ENCODE measurements around the gene RNF114.
"Not testable (repeated sequence)": the region's sequence is repeated elsewhere in the genome, so short reads cannot be mapped to it uniquely, and the experiment has no call there.

RNF114 gene

DNA sequence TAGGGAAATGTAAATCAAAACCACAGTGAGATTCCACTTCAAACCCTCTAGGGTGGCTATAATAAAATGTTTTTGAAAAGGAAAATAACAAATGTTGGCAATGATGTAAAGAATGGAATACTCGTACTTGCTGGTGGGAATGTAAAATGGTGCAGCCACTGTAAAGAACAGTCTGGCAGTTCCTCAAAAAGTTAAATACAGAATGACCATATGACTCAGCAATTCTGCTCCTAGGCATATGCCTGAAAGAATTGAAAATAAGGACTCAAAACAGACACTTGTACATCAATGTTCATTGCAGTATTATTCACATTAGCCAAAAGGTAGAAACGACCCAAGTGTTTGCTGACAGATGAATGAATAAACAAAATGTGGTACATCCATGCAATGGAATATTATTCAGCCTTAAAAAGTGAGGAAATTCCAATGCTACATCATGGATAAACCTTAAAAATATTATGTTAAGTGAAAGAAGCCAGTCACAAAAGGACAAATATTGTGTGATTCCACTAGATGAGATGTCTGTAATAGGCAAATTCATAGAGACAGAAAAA, 10.2 kb upstream of the RNF114 start:
- DNase-seq (ENCODE audit: low read depth in 3 of 3, low spot score in 1 of 3) = no peak

DNA sequence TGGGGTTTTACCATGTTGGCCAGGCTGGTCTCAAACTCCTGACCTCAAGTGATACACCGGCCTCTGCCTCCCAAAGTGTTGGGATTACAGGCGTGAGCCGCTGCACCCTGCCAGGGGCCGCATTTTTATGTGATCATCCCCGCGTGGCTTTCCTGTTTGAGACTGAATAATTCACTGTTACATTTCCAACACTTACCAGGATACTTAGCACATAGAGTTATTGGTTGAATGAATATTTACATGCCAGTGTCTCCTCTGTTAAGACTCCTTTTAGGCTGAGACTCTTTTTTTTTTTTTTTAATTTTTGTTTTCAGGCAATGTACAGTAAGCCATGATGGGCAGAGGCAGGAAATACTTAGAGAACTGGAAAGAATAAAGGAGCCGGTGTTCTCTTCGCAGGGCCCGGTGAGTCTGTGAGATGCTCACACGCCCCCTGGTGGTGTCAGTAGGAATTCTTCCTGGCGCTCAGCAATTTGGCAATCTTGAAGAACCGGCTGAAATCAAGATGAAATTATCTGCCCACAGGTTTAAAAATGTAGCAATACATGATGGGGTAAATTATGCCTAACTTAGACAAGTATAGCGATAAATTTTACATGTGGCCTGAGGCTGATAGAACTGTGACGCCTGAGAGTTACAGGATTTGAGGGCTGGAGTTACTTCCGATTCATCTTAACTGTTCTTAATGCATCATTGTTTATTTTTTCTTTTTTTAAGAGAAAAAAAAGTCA, 7.6 kb upstream of the RNF114 start:
- peak; percentile 43 to 67 (median 60) for DNase-seq (ENCODE audit: low read depth in 3 of 3, low spot score in 1 of 3)

DNA sequence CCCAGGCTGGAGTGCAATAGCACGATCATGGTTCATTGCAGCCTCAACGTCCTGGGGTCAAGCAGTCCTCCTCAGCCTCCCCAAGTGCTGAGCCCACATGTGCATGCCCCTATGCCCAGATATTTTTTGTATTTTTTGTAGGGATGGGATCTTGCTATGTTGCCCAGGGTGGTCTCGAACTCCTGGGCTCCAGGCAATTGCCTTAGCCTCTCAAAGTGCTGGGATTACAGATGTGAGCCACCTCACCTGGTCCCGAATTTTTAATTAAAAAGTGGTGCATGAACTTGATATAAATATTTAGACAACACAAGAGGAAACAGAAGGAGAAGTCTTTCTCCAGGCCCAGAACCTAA, 7.1 kb upstream of the RNF114 start:
- DNase-seq (ENCODE audit: low read depth in 3 of 3, low spot score in 1 of 3) = no peak

DNA sequence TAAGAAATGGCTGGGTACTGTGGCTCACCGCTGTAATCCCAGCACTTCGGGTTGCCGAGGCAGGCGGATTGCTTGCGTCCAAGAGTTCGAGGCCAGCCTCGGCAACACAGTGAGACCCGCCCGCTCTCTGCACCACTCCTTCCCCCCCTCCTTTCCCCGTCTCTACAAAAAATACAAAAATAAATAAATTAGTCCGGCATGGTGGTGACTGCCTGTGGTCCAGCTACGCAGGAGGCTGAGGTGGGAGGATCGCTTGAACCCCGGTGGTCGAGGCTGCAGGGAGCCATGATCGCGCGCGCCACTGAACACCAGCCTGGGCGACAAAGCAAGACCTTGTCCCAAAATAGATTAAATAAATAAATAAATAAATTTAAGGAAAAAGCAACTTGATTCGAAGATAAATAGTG, 448 bp upstream of the RNF114 start:
- DNase-seq (ENCODE audit: low read depth in 3 of 3, low spot score in 1 of 3) = no peak

DNA sequence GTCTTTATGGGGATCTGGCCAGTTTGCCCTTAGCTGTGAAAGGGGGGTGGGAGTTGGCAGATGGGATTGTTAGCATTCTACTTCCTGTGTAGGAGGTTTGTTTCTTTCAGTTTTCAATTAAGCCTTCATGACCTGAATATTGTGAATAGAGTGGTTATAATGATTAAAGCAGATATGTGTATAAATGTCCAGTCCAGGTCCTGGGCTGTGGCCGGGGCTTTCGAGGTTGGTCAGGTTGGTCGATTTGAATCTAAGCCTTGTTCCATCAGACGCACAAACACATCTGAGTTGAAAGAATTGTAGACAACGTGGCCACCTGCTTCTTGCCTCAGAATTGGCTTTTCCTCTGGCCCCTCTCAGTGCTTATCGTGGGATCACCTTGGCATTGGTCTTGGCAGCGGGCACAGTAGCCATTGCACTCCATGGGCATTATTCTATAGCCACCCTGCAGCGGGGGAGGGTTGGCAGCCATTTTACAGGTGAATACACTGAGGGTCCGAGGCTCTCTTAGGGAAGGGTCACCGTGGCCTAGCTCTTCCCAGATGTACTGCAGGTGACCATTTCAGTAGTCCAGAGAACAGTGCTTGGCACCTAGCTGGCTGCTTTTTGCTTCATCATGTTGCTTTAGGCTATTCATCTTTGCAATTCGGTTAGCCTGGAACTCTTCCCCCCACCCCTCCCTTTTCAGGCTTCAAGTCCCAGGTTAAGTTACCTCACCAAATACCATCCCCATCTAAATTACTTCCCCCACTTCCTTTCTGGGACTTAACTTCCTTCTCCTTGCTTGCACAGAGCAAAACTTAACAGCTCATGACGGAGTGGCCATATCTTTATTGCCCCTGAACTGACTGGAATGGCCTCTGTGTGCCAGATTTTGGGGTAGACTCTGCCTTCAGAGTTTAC, 1.1 kb downstream of the RNF114 start:
- no peak for DNase-seq (ENCODE audit: low read depth in 3 of 3, low spot score in 1 of 3)

DNA sequence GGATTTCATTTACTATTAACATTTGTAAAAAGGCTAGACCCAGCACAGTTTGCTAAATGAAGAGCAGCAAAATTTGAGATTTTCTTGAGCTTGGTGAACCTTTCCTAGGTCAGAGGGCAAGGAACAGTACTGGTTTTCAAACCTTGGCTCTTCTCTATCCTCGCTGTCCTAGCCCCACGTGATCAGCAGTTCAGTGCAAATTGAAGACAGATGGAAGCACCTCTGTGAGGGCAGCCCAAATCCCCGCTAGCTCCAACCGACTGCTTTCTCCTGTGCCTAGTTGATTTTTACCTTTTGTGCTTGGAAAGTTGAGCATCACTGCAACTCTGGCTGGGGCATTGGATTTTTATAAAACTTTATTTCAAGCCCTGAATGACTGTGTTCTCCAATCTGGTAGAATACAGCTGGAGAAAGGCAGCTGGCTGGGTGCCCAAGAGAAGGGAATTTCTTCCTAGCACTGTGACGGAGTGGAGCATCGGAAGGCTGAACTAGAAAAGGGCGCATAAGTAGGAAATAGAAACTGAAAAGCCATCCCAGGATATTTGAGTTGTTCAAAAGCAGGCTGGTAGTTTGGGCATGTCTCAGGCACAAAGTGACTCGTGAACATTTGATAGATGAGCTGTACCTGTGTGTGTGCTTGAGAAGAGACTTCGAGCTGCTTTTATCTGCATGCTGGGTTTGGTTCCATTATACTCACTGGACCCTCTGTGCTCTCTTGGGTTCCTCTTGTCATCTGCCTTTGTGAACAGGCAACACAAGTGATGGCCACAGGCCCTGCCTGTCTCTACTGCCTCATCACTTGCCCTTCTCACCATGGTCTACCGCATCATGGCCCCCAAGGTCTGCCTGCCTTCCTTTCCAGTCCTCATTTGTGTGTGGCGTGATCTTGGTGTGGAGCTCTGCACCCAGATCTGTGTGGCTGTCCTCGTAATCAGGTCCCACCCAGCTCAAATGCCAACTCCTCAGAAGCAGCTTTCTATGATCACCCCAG, 2.3 kb downstream of the RNF114 start:
- no peak for DNase-seq (ENCODE audit: low read depth in 3 of 3, low spot score in 1 of 3)

DNA sequence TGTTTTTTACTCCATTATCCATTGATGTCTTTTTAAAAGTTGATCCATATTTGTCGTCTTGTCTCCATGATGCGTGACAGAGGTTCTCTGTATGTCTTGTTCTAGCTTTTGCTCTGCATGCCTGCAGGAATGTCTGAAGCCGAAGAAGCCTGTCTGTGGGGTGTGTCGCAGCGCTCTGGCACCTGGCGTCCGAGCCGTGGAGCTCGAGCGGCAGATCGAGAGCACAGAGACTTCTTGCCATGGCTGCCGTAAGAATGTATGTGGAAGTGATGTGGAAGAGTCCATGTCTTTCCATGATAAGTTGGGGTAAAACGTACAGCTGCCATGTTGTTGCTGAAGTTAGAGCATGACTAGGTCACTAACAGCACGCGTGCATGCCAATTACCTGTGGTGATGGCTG, 5.3 kb downstream of the RNF114 start:
- DNase-seq (ENCODE audit: low read depth in 3 of 3, low spot score in 1 of 3) = no peak

DNA sequence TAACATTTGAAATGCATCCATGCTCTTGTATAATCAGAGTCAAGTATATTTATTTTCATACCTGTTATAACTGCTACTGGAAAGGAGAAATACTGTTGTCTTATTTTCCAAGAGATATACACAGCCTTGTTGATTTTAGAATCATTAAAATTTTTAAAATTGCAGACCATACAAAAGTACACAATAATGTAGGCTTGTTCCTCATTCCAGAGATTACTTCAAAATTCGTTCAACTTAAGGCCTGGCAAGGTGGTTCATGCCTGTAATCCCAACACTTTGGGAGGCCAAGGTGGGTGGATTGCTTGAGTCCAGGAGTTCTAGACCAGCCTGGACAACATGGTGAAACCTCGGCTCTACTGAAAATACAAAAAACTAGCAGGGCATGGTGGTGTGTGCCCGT, 6.1 kb downstream of the RNF114 start:
- DNase-seq (ENCODE audit: low read depth in 3 of 3, low spot score in 1 of 3) = no peak

DNA sequence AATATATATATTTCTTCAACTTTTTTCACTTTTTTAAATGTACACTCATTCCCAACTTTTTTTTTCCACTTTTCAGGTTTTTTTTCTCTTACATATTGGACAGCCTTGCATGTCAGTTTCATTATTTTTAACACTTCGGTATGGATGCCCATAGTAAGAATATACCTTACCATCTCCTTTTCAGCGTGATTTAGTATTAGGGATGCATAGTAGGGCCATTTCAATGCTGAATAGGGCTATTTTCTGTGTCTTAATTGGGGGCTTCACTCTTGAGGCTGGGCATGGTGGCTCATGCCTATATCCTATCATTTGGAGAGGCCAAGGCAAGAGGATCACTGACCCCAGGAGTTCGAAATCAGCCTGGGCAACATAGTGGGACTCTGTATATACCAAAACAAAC, 6.7 kb downstream of the RNF114 start:
- DNase-seq (ENCODE audit: low read depth in 3 of 3, low spot score in 1 of 3) = no peak

DNA sequence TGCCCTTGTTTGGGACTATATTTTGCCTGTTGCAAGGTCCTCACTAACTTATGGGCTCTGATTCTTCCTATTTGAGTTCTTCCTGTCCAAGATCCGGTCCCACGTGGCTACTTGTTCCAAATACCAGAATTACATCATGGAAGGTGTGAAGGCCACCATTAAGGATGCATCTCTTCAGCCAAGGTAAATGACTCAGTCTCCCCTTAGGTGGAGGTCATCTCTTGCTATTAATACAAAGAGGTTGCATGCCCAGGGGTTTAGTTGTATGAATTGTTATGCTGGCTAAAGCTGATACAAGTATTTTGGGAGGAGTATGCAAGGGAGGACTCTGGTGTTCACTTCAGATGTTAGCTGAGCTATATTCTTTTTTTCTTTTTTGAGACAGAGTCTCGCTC, 9.1 kb downstream of the RNF114 start:
- DNase-seq (ENCODE audit: low read depth in 3 of 3, low spot score in 1 of 3) = no peak

DNA sequence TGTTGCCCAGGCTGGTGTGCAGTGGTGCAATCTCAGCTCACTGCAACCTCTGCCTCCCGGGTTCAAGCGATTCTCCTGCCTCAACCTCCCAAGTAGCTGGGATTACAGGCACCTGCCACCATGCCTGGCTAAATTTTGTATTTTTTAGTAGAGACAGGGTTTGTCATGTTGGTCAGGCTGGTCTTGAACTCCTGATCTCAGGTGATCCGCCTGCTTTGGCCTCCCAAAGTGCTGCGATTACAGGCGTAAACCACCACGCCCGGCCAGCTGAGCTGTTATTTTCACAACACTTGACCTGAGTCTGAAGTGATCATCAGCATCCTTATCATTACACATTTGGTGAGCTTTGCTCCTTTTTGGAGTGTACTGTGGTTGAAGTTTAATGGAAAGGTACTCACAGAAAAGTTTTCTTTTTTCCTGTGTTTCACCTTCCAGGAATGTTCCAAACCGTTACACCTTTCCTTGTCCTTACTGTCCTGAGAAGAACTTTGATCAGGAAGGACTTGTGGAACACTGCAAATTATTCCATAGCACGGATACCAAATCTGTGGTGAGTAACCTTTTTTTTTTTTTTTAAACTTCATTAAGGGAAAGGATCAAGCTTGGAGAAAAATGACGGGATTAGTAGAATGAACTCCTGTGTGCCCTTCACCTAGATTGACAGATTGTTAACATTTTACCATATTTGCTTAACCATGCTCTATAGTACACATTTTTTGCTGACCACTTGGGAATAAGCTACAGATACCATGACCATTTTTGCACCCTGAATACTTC, 9.7 kb downstream of the RNF114 start:
- no peak for DNase-seq (ENCODE audit: low read depth in 3 of 3, low spot score in 1 of 3)

DNA sequence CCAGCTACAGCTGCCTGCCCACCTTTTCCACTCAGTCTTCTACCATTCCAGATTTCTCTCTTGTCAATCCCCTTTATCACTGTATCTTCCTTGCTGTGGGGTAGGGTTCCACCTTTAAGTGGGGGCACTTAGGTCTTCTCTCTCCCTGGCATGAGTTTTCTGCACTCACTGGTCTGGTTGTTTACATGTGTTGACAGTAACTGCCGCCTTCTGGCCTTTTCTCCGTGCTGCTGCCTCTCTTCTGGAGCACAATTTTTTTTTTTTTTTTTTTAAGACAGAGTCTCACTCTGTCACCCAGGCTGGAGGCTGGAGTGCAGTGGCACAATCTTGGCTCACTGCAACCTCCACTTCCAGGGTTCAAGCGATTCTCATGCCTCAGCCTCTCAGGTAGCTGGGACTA, 12.0 kb downstream of the RNF114 start:
- DNase-seq (ENCODE audit: low read depth in 3 of 3, low spot score in 1 of 3) = no peak

DNA sequence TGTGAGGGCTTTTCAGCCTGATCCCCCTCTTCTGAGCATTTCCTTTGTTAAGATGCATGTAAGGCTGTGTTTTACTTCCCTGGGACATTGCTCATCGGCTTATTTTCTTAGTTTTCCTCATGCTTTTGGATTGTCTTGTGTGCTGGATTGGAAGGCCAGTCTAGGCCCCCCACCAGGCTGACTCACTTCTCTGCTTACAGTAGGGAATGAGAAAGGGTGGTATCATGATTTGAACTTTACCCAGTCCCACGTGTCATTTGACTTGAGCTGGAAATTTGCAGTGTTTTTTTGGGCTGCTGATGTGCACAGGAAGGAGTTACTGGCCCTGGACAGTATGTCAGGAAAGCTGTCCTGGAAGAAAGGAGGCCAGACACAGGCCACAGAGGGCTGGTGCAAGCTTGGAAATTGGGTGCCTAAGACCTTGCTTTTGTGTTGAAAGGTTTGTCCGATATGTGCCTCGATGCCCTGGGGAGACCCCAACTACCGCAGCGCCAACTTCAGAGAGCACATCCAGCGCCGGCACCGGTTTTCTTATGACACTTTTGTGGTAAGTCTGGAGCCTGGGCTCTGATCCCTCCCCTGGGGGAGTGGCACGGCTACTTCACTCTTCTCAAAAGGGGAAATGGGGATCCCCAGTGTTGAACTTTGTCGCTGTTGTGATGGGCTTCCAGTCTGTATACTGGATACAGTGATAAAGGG, 12.8 kb downstream of the RNF114 start:
- DNase-seq (ENCODE audit: low read depth in 3 of 3, low spot score in 1 of 3) = no peak

DNA sequence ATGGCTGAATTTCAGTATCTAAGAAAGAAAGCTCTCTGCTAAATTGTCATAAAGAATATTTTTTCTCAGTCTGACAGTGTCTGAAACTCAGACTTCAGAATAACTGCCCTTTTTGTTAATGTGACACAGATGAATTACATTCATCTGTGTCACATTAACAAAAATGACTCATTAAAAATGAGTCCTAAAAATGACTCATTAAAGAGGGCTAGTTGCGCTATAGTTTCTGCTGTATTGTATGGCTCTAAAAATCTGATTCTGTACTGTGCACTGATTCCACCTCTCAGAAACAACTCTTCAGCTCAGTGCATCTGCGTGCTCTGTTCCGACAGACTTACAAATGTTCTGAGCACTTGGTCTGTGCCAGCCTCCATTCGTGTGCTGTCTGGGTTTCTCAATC, 15.0 kb downstream of the RNF114 start:
- DNase-seq (ENCODE audit: low read depth in 3 of 3, low spot score in 1 of 3) = no peak

DNA sequence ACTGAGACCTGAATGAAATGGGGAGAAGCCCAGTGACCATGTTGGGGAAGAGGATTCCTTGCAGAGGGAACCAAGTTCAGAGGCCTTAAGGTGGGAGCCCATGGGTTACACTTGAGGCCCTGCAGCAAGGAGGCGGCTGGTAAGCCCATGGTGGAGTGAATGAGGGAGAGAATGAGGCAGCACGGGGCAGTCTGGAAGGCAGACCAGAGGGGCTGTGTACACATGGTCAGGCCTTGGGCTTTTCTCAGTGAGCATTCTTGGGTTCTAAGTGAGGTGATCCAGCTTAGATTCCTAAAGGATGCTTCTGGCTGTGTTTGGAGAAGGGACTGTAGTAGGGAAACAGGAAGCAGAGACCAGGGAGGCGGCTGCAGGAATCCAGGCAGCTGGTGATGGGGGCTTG, 19.0 kb downstream of the RNF114 start:
- no peak for DNase-seq (ENCODE audit: low read depth in 3 of 3, low spot score in 1 of 3)

DNA sequence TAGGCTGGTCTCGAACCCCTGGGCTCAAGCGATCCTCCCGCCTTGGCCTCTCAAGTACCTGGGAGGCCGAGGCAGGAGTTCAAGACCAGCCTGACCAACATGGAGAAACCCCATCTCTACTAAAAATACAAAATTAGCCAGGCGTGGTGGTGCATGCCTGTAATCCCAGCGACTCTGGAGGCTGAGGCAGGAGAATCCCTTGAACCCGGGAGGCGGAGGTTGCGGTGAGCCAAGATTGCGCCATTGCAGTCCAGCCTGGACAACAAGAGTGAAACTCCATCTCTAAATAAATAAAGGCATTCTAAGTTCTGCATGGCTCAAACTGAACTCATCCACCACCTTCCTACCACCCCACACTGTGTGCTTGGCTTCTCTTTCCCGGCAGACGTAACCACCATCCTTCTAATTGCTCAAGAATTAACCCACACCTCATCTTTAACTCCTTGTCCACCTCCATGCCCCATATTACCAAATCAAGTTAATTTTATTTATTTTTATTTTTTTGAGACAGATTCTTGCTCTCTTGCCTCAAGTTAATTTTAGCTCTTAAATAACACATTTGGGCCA, 19.7 kb downstream of the RNF114 start:
- DNase-seq (ENCODE audit: low read depth in 3 of 3, low spot score in 1 of 3) = not testable (repeated sequence)

DNA sequence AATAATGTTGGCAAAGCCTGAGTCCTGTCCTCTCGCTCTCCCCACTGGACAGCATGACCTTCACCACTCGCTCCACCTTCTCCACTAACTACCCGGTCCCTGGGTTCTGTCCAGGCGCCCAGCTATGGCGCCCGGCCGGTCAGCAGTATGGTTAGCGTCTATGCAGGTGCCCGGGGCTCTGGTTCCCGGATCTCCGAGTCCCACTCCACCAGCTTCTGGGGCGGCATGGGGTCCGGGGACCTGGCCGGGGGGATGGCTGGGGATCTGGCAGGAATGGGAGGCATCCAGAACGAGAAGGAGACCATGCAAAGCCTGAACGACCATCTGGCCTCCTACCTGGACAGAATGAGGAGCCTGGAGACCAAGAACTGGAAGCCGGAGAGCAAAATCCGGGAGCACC, 20.5 kb downstream of the RNF114 start:
- no peak for DNase-seq (ENCODE audit: low read depth in 3 of 3, low spot score in 1 of 3)

DNA sequence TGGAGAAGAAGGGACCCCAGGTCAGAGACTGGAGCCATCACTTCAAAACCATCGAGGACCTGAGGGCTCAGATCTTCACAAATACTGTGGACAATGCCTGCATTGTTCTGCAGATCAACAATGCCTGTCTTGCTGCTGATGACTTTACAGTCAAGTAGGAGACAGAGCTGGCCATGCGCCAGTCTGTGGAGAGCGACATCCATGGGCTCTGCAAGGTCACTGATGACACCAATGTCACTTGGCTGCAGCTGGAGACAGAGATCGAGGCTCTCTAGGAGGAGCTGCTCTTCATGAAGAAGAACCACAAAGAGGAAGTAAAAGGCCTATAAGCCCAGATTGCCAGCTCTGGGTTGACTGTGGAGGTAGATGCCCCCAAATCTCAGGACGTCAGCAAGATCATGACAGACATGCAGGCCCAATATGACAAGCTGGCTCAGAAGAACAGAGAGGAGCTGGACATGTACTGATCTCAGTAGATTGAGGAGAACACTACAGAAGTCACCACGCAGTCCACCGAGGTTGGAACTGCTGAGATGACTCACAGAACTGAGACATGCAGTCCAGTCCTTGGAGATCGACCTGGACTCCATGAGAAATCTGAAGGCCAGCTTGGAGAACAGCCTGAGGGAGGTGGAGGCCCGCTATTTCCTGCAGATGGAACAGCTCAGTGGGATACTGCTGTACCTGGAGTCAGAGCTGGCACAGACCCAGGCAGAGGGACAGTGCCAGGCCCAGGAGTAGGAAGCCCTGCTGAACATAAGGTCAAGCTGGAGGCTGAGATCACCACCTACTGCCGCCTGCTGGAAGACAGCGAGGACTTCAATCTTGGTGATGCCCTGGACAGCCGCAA, 21.1 kb downstream of the RNF114 start:
- not testable (repeated sequence) for DNase-seq (ENCODE audit: low read depth in 3 of 3, low spot score in 1 of 3)
